CMK (cell line): ENCODE measurements around the gene CDC42BPB.

Experiments
- DNase-seq: peaks from one replicate; pipeline ENCODE4 v3.0.0-alpha.2; 2010; ENCODE audit warnings: low read depth

CDC42BPB gene

DNA sequence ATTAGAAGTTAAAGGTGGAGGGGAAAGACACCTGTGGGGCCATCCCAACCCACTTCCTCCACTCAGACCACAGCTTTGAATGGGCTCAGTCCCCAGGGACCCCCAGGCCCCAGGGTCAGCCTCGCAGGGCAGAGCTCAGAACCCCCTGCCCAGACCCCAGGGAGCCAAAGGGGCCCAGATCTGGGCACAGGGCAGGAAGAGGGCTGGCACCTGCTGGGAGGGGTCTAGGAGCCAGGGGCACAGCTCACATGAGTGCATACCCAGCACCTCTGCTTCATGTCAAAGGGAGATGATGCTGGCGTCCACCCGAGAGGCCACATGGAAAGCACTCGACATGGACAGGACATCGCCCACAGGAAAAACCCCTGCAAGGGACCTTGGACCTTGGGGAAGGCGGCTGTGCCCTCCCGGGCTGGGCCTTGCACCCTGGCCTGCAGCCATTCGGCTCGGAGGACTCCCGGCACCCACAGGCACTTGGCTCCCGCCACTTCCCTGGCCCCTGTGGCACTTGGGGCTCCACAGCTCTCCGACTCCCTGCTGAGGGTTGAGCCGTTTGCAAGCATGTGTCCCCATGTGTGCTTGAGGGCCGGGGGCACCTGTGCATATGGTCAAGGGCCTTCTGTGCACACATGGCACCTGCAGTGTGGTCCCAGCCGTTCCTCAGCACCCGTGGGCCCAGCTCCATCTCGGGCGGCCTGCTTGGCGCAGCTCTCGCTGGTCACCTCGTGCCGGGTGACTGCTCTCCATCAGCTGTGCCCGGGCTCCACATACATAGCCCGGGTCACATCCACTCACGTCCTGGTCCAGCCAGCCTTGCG is 142.7 kb downstream of the CDC42BPB start:
- DNase-seq, result no peak

DNA sequence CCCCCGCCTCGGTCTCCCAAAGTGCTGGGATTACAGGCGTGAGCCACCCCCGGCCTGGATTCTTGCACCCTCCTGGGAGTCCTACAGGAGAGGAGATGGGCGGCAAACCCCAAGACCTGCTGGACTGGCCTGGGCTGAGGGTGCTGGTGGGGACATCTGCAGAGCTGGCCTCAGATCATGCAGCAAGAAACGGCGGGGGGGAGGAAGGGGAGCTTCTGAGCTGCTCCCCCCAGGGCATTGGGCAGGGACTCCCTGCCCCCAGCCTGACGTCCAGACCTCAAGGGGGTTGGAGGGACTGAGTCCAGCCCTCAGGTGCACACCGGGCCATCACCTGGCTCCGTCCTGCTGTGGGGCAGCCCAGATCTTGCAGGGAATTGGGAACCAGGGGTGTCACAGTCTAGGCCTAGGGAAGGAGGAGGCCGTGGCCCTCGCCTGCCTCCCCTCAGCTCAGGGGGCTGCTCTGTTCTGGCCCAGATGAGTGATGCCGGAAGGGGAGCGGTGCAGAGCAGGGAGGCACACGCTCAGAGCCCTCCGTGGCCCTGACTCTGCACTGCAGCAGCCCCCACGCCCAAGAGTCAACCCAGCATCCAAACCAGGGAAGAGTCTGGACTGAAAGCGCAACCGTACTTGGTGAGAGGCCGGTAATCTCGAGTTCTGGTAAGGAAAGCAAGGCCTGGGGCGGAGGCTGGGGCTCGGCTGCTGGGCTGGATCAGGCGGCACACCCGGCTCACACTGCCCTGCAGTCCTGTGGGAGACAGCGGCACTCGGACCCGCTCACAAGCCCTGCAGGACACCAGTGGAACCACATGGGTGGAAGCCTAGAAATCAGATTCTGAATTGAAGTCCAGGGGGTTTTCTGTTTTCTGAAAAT is 143.8 kb downstream of the CDC42BPB start:
- no peak for DNase-seq

DNA sequence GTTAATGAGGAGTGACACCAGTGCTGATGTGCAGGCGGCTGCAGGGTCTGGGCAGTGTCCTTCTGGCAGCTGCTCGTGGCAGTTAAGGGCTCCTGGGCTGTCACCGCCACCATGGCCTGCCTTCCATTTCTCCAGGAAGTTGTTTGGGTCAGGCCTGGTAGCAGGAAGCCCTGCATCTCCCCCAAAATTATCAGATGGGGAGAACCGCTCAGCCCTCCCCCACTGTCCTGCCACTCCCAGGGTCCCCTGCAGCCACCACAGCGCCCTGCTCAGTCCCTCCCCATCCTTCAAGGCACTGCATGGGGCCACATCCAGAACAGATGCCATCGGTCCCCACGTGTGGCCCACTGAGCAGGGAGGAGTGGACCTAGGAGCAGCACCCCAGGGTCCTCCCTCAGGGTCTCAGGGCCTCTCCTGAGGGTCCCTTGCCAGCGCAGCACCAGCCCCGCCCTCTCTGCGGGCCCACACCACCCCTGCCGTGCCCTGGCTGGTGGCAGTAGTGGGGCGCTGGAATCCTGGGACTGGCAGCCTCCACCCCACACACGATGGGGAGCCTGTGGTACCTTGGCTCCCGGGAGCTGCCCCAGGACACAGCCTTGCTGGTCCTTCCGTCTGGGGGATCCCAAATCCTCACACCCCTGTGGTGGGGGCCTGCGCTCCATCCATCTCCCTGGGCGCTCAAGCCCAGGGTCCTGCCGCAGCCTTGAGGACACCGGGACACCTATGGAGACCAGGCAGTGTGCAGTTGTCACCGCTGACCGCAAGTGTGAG is 145.2 kb downstream of the CDC42BPB start:
- no peak for DNase-seq

DNA sequence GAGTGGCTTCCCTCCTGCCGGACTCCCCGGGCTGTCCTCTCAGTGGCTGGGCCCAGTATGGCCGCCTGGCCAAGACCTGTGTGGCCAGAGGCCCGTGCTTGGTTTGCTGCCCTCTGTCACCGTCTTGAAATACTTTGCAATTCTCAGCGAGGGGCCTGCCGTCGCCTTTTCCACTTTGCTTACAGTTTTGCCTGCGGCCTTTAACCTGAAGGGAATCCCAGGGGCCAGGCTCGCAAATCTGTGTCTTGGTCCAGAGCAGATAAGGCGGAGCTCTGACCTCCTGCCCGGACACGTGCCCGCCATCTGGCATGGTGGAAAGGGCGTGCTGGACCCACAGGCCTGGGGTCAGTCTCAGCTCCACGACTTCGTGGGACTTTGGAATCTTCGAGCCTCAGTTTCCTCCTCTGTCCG is 145.8 kb downstream of the CDC42BPB start:
- DNase-seq, result no peak

DNA sequence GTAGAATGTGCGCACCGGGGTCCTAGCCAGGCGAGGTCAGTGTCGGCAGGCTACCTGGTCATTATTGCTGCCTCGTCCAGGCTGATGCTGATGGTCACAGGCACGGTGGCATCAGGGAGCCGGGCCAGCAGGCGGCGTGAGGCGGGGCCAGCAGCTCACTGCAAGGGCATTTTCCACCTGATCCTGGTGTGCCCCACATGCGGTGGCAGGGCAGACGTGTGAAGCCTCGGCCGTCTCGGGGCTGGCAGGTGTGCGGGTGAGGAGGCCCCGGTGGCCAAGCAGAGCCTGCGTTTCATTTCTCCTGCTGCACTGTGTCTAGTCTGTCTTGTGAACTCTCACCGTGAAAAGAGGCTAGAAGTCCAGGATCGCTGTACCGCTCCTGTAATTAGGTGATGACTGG is 146.9 kb downstream of the CDC42BPB start:
- DNase-seq, result no peak

DNA sequence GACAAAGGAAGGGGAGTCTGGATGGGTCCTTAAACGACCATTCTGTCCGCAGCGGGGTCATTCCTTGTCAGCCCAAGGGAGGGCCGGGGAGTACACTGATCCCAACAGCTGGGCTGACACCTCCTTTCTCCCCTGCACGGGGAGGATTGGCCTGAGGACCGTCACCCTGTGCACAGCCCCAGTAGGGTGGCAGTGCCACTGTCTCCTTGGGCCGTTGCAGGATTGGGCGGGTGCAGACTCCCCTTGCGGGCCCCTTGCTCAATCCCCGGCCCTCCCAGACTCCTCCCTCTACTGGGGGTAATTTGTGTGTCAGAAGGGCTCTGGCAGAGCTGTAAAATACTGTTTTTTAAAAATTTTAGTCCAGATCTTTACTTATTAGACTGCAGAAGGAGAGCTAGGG is 147.4 kb downstream of the CDC42BPB start:
- no peak for DNase-seq

DNA sequence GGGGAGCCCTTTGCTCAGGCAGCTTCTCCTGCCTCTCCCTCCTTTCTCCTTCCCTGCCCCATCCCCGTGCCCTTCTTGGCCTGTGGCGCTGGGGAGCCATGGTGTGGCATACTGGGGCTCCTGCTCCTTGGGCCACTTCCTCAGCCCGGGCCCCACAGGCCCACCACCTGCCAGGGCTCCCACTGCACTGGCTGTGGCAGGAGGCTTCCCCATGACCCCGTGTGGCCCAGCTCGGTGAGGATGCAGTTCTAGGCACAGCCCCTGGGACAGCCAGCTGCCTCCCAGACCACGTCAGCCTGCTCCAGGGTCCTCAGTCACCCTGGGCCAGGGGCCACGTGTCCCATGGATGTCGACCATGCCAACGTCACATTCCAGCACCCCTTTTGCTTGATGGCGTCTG is 147.9 kb downstream of the CDC42BPB start:
- DNase-seq, result no peak

DNA sequence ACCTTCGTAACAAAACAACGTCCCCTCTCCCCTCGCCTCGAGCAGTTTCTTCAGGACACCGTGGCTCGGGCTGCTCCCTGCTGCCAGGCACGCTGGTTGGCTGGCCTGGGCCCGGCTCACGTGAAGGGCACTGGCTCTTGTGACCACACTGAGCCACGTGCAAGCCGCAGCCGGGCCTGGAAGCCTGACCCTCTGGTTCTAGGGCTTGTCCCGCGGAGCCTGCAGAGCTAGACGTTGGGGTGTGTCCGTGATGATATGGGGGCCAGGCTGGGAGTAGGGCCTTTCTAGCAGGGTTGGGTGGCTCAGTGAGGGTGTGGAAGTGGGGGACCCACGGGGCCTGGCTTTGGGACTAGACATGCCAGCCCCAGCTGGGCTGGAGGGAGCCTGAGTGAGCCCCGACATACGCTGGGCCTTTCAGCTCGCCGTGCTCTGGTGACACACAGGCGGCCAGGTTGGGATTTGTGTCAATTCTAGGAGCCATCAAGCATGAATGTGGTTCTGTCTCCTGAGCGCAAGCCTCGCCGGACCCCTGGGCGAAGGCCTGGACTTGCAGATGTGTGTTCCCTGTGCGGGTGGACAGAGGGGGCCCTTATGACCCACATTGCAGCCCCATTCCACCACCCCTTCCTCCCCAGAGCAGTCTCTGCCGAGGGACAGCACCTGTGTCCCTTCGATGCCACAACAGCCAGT is 148.4 kb downstream of the CDC42BPB start:
- DNase-seq, result no peak

DNA sequence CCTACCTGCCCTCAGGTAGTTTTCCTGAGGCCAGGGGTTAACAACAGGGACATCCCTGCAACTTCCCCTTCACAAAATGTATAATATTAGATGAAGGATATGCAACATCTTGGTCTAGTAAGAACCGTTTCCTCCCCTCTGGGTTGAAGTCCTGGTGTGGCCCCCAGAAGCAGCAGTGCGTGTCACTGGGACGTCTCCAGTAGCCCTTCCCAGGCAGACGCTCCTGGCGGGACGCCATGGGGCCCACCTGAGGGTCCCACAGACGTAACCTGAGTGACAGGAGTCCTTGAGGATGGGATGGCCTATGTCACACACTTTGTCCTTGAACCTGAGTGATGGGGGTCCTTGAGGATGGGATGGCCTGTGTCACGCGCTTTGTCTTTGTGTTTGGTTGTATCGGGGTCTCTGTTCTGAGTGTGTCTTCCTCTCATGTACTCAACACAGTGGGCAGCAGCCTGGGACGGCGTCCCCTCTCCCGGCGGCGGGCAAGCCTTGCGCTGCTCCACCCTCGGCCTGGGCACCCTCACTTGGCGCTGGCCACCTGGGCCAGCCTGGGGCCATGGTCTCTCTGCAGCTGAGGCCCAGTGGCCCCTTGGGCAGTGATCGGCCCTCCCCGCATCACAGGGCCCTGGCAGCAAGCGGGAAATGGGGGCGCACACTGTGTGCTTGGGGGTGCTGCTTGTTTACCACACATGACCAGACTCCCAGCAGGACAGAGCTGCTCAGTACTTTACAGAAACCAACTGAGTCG is 149.2 kb downstream of the CDC42BPB start:
- DNase-seq, result no peak

DNA sequence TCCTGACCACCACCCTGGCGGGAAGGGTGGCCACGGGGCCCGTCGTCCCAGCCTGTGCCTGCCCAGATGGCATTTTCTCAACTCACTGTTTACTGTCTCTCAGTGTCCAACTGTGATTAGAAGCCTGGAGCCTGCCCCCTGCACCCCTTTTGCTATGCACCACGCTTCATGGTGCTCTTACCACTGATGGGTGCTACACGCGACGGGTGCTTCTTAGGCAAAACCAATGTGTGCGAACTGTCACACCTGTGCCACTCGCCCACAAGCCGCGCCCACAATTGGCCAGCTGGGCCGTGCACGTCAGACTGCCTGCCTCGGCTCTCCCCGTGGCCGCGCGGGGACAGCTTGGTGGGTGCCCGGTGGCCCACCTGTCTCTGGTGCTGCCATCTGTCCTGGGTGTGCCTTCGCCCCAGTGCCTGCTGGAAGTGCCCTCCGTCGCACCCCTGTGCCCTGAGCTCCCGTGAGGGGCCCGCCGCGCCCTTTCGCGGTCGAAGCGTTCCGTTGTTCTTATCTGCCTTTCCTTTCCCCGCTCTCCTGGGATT is 150.0 kb downstream of the CDC42BPB start:
- no peak for DNase-seq

DNA sequence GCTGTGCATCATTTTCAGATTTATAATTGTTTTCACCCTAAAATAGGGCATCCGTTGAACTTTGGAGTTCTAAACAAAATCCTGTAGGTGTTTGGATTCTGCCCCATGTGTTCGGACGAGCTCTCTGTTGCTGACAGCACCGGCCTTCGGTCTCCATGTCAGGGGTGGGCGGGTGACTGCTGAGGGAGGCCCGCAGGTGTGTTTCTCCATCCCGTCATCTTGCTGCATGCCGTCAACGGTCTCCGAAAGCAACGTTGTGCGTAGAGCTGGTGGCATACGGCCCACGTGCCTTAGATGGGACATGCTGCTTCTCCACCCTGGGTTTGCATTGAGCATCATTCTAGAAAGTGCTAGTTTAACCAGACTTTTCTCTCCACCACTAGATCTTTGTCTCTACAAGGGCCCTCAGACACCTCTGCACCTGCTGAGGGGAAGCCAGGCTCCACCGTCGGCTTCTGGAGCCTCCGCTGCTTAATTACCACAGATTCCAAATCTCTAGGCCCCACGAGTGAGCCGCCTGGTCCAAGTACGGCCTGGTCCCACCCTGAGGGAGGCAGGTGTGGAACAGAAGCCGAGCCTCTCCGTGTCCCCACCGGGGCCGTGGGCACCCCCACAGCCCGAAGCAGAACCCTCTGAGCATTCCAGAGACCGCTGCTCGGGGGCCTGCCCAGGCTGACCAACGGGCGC is 150.6 kb downstream of the CDC42BPB start:
- no peak for DNase-seq

DNA sequence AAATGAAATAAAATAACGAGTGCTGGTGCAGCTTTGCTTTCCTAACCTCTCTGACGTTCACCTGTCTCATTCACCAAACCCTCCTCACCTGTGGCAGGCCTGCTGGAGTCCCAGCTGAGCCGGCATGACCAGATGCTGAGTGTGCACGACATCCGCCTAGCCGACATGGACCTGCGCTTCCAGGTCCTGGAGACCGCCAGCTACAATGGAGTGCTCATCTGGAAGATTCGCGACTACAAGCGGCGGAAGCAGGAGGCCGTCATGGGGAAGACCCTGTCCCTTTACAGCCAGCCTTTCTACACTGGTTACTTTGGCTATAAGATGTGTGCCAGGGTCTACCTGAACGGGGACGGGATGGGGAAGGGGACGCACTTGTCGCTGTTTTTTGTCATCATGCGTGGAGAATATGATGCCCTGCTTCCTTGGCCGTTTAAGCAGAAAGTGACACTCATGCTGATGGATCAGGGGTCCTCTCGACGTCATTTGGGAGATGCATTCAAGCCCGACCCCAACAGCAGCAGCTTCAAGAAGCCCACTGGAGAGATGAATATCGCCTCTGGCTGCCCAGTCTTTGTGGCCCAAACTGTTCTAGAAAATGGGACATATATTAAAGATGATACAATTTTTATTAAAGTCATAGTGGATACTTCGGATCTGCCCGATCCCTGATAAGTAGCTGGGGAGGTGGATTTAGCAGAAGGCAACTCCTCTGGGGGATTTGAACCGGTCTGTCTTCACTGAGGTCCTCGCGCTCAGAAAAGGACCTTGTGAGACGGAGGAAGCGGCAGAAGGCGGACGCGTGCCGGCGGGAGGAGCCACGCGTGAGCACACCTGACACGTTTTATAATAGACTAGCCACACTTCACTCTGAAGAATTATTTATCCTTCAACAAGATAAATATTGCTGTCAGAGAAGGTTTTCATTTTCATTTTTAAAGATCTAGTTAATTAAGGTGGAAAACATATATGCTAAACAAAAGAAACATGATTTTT is 151.9 kb downstream of the CDC42BPB start:
- DNase-seq, result no peak

DNA sequence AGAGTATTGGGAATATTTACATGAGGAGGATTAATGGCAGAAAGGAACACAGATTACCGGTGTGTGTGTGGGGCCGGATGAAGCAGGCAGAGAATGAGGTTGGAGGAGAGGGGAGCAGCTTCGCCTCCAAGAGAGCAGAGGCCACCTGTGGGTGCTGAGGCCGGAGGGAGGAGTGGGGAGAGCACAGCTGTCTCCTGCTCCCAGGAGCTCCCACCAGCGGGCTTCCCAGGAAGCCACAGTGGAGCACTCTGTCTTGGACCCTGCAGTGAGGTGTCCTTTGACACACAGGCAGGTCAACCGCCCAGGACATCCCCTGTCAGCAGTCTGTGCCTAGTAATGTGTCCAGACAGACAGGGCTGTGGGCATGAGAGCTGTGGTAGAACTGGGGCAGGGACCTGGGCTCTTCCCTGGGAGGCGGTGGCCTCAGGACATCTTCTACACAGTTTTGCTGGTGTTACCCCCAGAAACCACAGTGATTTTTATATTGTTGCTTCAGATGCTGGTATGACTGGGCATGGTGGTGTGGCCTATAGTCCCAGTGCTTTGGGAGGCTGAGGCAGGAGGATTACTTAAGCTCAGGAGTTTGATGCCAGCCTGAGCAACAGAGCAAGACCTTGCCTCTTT is 153.3 kb downstream of the CDC42BPB start:
- no peak for DNase-seq

DNA sequence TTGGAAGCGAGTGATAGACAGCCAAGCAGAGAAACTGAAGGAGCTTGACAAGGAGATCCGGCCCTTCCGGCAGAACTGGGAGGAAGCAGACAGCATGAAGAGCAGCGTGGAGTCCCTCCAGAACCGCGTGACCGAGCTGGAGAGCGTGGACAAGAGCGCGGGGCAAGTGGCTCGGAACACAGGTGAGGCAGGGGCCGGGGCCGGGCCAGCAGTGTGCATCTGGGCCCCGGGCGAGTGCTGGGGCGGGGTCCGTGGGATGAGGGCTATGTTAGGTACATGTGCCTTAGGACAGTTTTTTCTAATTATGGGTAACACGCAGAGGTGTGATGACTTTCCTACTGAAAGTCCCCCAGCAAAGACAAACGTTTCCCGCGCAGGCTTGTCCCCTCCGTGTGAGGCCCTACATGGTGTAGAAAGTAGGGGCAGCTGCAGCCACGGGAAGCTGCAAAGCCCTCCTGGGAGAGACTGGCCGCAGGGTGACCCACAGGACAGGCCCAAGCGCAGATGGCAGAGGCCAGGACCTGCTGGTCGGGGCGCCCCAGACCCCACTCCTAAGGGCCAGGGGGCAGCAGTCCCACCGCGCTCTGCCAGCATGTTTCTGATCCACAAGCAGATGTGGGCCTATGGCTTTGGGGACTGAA is 154.0 kb downstream of the CDC42BPB start:
- DNase-seq, result no peak

DNA sequence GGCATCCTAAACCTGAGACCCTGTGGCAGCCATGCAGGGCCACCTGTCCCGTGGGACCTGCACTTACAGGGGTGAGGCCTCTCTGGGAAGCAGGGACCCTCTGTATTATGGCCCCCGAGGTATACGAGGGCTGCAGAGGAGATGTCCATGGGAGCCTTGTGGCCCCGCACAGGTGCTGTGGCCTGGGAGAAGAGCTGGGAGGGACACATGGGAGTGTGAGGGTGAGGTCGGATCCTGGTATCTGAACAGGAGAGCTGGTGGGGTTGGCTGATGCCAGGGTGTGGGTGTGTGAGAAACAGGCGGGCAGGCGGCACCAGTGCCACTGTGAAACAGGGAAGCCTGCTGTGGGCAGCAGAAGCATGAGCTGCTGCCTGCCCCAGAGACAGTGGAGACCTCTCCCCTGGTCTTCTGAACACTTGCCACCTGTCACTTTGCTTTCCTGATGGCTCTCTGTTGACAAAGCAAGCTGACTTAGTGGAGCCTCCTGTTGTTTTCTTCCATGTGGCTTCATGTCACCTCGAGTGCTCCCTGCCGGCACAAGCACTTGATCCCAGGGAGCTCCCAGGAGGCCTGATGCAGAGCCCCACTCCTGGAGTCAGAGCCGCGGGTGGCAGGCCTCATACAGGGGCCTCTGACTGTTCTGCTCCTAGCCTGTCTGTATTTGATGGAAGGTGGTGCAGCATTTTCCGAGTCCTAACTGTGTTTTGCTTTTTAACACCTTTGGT is 154.7 kb downstream of the CDC42BPB start:
- DNase-seq, result no peak

DNA sequence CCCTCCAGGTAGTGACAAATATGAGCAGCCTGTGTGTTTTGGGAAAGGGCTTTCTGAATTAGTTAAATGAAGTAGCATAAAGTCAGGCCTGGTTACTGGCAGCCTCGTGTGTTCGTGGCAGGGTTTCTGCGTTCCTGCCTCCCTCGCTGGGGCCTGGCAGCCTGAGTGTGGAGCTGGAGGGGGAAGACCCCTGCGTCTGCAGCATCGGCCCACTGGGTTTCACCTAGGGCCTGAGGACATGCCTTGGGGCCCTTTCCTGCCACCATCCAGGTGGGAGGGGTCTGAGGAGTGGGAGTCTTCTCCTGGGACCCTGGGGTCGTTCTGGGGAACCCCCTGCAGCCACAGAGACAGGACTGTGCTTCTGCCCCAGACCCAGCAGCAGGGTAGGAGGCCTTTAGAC is 155.3 kb downstream of the CDC42BPB start:
- DNase-seq, result no peak

DNA sequence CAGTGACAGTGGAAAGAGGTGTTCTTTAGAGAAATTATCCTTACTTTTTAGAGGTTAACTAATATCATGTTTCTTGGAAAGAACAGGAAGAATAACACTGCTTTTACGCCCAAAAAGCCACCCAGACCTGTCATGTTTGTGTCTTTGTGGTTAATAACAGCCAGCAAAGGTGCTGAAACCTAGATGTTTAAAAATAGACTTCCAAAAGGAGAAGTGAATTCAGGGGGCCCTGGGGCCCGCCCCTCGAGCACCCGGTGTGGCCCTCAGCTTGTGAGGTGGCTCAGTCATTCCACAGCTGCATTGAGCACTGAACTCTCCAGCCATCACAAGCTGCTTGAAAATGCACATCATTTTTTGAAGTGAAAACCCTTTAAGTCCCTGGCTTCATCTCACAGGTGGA is 155.7 kb downstream of the CDC42BPB start:
- DNase-seq, result no peak
